GM12878 (cell line): Measurements from ENCODE around the gene NEFH. TPM values are rescaled to one million over a fixed set of nuclear protein-coding genes. Genes with fewer than 3 reads are reported as not detected.

Experiments used
- ATAC-seq: fragments of 200-7000 bp; cut with Tn5 transposase; 3 replicates; pipeline ENCODE4 v1.9.1; 2020; ENCODE audit warnings: mild to moderate bottlenecking, moderate library complexity
- BruUV-seq: library from RNA; stranded (reverse); fragments of 400-500 nt; replicated peaks from 2 replicates; lab custom pipeline; 2021; lab: Mats Ljungman, UMichigan
- CTCF ChIA-PET: fragments of 300-600 bp; sonication (Branson Sonifier 250); formaldehyde crosslinking; extraction: SDS; loops from one replicate; lab custom pipeline; 2021; ENCODE audit warnings: inconsistent platforms; lab: Yijun Ruan, JAX
- POLR2A ChIA-PET: fragments of 350-600 bp; formaldehyde crosslinking; extraction: SDS; loops from one replicate; lab custom pipeline; 2021; ENCODE audit warnings: inconsistent platforms; lab: Charles Lee
- RAD21 ChIA-PET: fragments of 300-600 bp; sonication (Branson Sonifier 250); formaldehyde crosslinking; loops from one replicate; lab custom pipeline; 2023; ENCODE audit warnings: antibody characterized with exemption; ENCODE audit not compliant: unreplicated experiment; lab: Charles Lee
- SMC1A ChIA-PET: fragments of 300-600 bp; sonication (Branson Sonifier 250); formaldehyde crosslinking; loops from one replicate; lab custom pipeline; 2023; ENCODE audit not compliant: unreplicated experiment, uncharacterized antibody; lab: Charles Lee
- DNase-seq: peaks from one replicate; pipeline ENCODE4 v3.0.0-alpha.2; 2011; ENCODE audit warnings: low read depth, low spot score
- FAIRE-seq: peaks from 3 replicates; lab custom pipeline; 2011; peaks lifted over from hg19 to GRCh38; lab: Jason Lieb, UNC
- H2AFZ ChIP-seq: 2 replicates; pipeline ENCODE4 v1.6.0; 2011; ENCODE audit warnings: low read depth, low read length, control low read depth; ENCODE audit not compliant: control insufficient read depth
- H3K27ac ChIP-seq: 2 replicates; pipeline ENCODE4 v1.5.1; 2011; ENCODE audit warnings: control low read depth; ENCODE audit not compliant: control insufficient read depth, insufficient read depth
- H3K27me3 ChIP-seq, 2 experiments: replicated peaks in 1 of 2; 2 replicates each; pipeline versions ENCODE4 v1.6.0 to v1.6.1; 2011; ENCODE audit warnings: low read length in 1 of 2; ENCODE audit not compliant: control insufficient read depth in 2 of 2, insufficient read depth in 2 of 2
- H3K36me3 ChIP-seq, 2 experiments: 2 replicates each; pipeline ENCODE4 v1.5.1; 2011; ENCODE audit warnings: low read length in 1 of 2; ENCODE audit not compliant: control insufficient read depth in 2 of 2, insufficient read depth in 2 of 2
- H3K4me1 ChIP-seq: 2 replicates; pipeline ENCODE4 v1.6.1; 2011; ENCODE audit warnings: mild to moderate bottlenecking, low read length, moderate library complexity, mixed read lengths; ENCODE audit not compliant: control insufficient read depth, insufficient read depth
- H3K4me2 ChIP-seq: 2 replicates; pipeline ENCODE4 v1.6.0; 2011; ENCODE audit warnings: control low read depth; ENCODE audit not compliant: control insufficient read depth, insufficient read depth
- H3K4me3 ChIP-seq: fragments of 200-600 bp; sonication (generic); 2 replicates; pipeline ENCODE4 v1.5.1; 2016
- H3K79me2 ChIP-seq: 2 replicates; pipeline ENCODE4 v1.6.0; 2011; ENCODE audit warnings: low read length; ENCODE audit not compliant: control insufficient read depth, insufficient read depth
- H3K9ac ChIP-seq: 2 replicates; pipeline ENCODE4 v1.8.0; 2011; ENCODE audit warnings: low read length, control low read depth, mixed read lengths; ENCODE audit not compliant: control insufficient read depth, insufficient read depth
- H3K9me3 ChIP-seq: replicated peaks from 3 replicates; pipeline ENCODE4 v1.5.1; 2011; ENCODE audit warnings: mild to moderate bottlenecking, low read length; ENCODE audit not compliant: control insufficient read depth, insufficient read depth
- H4K20me1 ChIP-seq: 2 replicates; pipeline ENCODE4 v1.6.0; 2011; ENCODE audit not compliant: control insufficient read depth, insufficient read depth
- GABPA ChIP-seq: IDR thresholded peaks from 2 replicates; pipeline ENCODE4 v1.6.1; 2014; ENCODE audit warnings: antibody characterized with exemption, low read depth, mild to moderate bottlenecking, inconsistent platforms
- JUNB ChIP-seq: IDR thresholded peaks from 2 replicates; pipeline ENCODE4 v1.6.1; 2016; ENCODE audit warnings: antibody characterized with exemption, mild to moderate bottlenecking
- MEF2B ChIP-seq: fragments of 450-650 bp; IDR thresholded peaks from 2 replicates; pipeline ENCODE4 v1.6.1; 2018; ENCODE audit warnings: mild to moderate bottlenecking, moderate library complexity; ENCODE audit not compliant: partially characterized antibody, poor library complexity, severe bottlenecking
- PML ChIP-seq: IDR thresholded peaks from 2 replicates; pipeline ENCODE4 v1.6.1; 2012; ENCODE audit warnings: low read length, inconsistent platforms
- RFX5 ChIP-seq: IDR thresholded peaks from 2 replicates; pipeline ENCODE4 v1.6.1; 2011; ENCODE audit warnings: low read depth, low read length, improper control_type of control experiment
- STAT3 ChIP-seq: IDR thresholded peaks from 2 replicates; pipeline ENCODE4 v1.6.1; 2011; ENCODE audit warnings: low read depth, low read length, improper control_type of control experiment
- YY1 ChIP-seq: IDR thresholded peaks from 2 replicates; pipeline ENCODE4 v1.6.1; 2011; ENCODE audit warnings: low read depth, mild to moderate bottlenecking, low read length
- WGBS: methylation state at CpG from one replicate; pipeline ENCODE4 v1.1.6; 2016; ENCODE audit warnings: low lambda C conversion rate; ENCODE audit not compliant: insufficient replicate concordance, insufficient coverage; ENCODE audit errors: missing lambda C conversion rate; 5-methylcytosine and 5-hydroxymethylcytosine counted together
- in situ Hi-C: fragments of 300-500 bp; cut with MboI; formaldehyde crosslinking; loops from 9 replicates; pipeline ENCODE4 v1.14.3; 2018; ENCODE audit warnings: mixed read lengths
- intact Hi-C: fragments of 100-400 bp; cut with micrococcal nuclease; formaldehyde crosslinking; loops from one replicate; pipeline ENCODE4 v1.14.2; 2022; ENCODE audit not compliant: unreplicated experiment
- polyA plus RNA-seq, 11 experiments: library from polyadenylated mRNA; depleted of rRNA in 4 of 11; unstranded in 6 of 11; stranded (reverse) in 5 of 11; fragments of >200 nt; fragmentation: Nextera tagmentation in 4 of 11; fragmentation: Illumina TruSeq in 1 of 11; extraction: Ambion mirVana in 4 of 11; extraction: Trizol in 1 of 11; gene quantifications; 1 replicate in 1 of 11; 2 replicates in 10 of 11; pipeline versions ENCODE4 v1.2.1 to v1.2.3, GENCODE V29; 2011 to 2016; ENCODE audit warnings: inconsistent platforms in 2 of 11, missing spikeins in 2 of 11, low read depth in 1 of 11
- total RNA-seq, 4 experiments: library from RNA; depleted of rRNA in 3 of 4; stranded (reverse); fragments of >200 nt in 3 of 4; fragmentation: Illumina TruSeq in 1 of 4; extraction: Trizol in 1 of 4; gene quantifications; 2 replicates each; pipeline versions ENCODE4 v1.2.1 to v1.2.3, GENCODE V29; 2013 to 2021
- TF ChIP-seq, protein P1 (sequence below): IDR thresholded peaks from 2 replicates; pipeline ENCODE4 v1.6.1; 2012; ENCODE audit warnings: improper control_type of control experiment, low read depth, low read length; ENCODE audit not compliant: insufficient replicate concordance
- TF ChIP-seq, protein P2 (sequence below): fragments of 450-650 bp; IDR thresholded peaks from 2 replicates; pipeline ENCODE4 v1.6.1; 2017; ENCODE audit warnings: mild to moderate bottlenecking, low read depth, inconsistent platforms; ENCODE audit not compliant: poor library complexity, severe bottlenecking

Gene NEFH
- total and polyA plus RNA-seq, 10 of the 15 experiments (the other 5 are each of a cell fraction or from before 2014, with no cell fraction given), result 0.02 to 0.25 (median 0.09) TPM

DNA sequence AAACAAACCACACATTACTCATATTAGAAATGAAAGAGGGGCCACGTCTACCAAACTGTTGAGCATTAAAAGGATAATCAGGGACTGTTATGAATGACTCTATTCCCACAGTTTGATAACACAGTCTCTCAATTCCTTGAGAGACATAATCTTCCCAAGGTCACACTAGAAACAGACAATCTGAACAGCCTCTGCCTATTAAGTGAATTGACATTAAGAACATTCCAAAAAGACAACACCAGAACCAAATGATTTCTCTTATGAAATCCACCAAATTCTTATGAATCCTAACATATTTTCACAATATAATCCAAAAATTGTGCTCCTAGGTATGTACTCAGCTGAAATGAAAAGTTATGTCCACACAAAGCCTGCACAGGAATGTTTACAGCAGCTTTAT lies 37.0 kb upstream of the NEFH start:
- Histone ChIP-seq H2AFZ (no peak overlapping the region), H3K79me2 (no peaks in the 10 kb centered on the region), H3K27ac (no peak overlapping the region), H3K9me3 (no peaks in the 10 kb centered on the region)
- RAD21 ChIA-PET, result no interaction called here
- POLR2A ChIA-PET, result no interaction called here
- no peak for FAIRE-seq
- CTCF ChIA-PET, result interaction anchor here (0.6 kb wide), 1 partner anchor 26 kb away, joined by 4 read pairs; no protein-coding TSS in a partner anchor
- TF ChIP-seq GABPA (no peak), PML (no peak), YY1 (no peak), STAT3 (no peak), RFX5 (no peak), JUNB (peak; percentile 16; the same call in 1 of the 2 replicates), MEF2B (no peak)
- TF ChIP-seq, protein P1, sequence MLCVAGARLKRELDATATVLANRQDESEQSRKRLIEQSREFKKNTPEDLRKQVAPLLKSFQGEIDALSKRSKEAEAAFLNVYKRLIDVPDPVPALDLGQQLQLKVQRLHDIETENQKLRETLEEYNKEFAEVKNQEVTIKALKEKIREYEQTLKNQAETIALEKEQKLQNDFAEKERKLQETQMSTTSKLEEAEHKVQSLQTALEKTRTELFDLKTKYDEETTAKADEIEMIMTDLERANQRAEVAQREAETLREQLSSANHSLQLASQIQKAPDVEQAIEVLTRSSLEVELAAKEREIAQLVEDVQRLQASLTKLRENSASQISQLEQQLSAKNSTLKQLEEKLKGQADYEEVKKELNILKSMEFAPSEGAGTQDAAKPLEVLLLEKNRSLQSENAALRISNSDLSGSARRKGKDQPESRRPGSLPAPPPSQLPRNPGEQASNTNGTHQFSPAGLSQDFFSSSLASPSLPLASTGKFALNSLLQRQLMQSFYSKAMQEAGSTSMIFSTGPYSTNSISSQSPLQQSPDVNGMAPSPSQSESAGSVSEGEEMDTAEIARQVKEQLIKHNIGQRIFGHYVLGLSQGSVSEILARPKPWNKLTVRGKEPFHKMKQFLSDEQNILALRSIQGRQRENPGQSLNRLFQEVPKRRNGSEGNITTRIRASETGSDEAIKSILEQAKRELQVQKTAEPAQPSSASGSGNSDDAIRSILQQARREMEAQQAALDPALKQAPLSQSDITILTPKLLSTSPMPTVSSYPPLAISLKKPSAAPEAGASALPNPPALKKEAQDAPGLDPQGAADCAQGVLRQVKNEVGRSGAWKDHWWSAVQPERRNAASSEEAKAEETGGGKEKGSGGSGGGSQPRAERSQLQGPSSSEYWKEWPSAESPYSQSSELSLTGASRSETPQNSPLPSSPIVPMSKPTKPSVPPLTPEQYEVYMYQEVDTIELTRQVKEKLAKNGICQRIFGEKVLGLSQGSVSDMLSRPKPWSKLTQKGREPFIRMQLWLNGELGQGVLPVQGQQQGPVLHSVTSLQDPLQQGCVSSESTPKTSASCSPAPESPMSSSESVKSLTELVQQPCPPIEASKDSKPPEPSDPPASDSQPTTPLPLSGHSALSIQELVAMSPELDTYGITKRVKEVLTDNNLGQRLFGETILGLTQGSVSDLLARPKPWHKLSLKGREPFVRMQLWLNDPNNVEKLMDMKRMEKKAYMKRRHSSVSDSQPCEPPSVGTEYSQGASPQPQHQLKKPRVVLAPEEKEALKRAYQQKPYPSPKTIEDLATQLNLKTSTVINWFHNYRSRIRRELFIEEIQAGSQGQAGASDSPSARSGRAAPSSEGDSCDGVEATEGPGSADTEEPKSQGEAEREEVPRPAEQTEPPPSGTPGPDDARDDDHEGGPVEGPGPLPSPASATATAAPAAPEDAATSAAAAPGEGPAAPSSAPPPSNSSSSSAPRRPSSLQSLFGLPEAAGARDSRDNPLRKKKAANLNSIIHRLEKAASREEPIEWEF, result no peak
- TF ChIP-seq, protein P2, sequence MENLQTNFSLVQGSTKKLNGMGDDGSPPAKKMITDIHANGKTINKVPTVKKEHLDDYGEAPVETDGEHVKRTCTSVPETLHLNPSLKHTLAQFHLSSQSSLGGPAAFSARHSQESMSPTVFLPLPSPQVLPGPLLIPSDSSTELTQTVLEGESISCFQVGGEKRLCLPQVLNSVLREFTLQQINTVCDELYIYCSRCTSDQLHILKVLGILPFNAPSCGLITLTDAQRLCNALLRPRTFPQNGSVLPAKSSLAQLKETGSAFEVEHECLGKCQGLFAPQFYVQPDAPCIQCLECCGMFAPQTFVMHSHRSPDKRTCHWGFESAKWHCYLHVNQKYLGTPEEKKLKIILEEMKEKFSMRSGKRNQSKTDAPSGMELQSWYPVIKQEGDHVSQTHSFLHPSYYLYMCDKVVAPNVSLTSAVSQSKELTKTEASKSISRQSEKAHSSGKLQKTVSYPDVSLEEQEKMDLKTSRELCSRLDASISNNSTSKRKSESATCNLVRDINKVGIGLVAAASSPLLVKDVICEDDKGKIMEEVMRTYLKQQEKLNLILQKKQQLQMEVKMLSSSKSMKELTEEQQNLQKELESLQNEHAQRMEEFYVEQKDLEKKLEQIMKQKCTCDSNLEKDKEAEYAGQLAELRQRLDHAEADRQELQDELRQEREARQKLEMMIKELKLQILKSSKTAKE, result no peak
- TF ChIP-seq, all 136 proteins: peak for 1
- Histone ChIP-seq H3K4me1 (no peaks in the 10 kb centered on the region), H4K20me1 (no peaks in the 10 kb centered on the region), H3K36me3 (no peaks in the 10 kb centered on the region), H3K4me2 (no peak overlapping the region), H3K27me3 (no peaks in the 10 kb centered on the region; a peak in 1 of 4 replicates), H3K4me3 (no peak overlapping the region), H3K9ac (no peak overlapping the region)
- ATAC-seq (no peak), DNase-seq (no peak)
- SMC1A ChIA-PET, result no interaction called here
- BruUV-seq, result no TSS peak
- in situ Hi-C loops (no loop called here), intact Hi-C loops (no loop called here)
- 0% methylated on average over 1 of the region's 1 CpG for WGBS
